Fibroblast of skin of abdomen (primary cell): ENCODE data around the gene ZNF438.
"Not testable (repeated sequence)": the region's sequence is repeated elsewhere in the genome, so short reads cannot be mapped to it uniquely, and the experiment has no call there.

ENCODE experiments used
- DNase-seq: peaks from one replicate; pipeline ENCODE4 v3.0.0-alpha.2; 2013

Gene ZNF438

GRCh38 chr10:30935078-30935477, 96.6 kb downstream of the ZNF438 start:
- peak; percentile 20 for DNase-seq

DNA sequence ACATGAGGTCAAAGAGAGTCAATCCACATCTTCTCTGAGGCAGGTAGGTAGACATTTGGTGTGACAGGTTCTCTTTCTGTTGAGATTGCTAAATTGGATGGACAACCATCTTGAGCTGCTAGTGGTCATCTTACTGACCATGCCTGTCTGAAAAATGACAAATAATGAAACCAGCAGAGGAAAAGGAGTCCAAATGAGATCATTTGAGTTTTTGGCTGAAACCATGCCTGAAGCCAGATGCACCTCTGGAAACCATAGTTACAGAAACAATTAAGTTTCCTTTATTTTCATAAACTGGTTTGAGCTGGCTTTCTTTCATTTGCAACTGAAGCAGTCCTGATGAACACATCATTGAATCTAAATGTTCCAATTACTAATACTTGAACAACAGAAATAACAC, 100.6 kb downstream of the ZNF438 start:
- DNase-seq: no peak

DNA sequence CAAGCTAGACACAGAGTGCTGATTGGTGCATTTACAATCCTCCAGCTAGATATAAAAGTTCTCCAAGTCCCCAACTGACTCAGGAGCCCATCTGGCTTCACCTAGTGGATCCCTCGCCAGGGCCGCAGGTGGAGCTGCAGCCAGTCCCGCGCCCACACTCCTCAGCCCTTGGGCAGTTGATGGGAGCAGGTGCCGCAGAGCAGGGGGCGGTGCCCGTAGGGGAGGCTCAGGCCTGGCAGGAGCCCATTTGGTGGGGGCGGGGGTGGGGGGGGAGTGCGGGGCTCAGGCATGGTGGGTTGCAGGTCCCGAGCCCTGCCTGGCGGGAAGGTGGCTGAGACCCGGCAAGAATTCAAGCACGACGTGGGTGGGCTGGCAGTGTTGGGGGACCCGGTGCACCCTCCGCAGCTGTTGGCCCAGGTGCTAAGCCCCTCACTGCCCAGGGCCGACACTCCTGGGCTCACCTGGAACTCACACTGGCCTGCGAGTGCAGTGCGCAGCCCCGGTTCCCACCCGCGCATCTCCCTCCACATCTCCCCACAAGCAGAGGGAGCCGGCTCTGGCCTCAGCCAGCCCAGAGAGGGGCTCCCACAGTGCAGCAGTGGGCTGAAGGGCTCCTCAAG, 101.7 kb downstream of the ZNF438 start:
- DNase-seq: no peak

GRCh38 chr10:30929311-30929729, 102.3 kb downstream of the ZNF438 start:
- not testable (repeated sequence) for DNase-seq

GRCh38 chr10:30928742-30929141, 102.9 kb downstream of the ZNF438 start:
- DNase-seq: no peak

DNA sequence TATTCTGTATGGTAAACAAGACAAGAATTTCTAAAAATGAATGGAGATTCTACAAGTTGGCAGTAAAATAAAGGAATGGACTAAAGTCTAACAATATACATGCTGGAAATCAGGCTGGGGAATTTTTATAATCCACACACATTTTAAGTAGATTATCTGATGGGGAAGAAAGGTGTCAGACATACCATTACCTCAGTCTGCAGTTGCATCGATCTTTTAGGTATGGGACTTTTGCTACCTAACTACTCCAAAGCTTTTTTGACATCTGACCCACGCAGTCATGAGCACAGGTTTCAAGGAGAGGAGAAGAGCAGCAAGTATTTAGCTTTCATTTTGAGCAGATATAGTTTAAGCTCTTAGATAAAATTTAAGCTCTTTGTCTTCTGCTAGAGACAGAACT, 113.0 kb downstream of the ZNF438 start:
- DNase-seq: no peak

DNA sequence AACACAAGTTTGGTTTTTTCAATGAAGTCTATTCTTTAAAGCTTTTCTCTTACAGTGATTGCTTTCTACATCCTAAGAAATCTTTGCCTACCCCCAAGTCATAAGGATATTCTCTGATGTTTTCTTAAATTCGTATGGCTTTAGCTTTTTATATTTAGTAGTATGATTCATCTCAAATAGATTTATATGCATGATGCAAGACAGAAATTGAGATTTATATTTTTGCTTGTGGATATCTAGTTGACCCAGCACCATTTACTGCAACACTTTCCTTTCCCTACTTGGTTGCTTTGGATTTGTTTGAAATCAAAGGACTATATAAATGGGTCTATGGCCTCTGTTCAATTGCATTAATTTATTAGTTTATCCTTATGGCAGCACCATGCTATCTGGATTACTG, 113.9 kb downstream of the ZNF438 start:
- no peak for DNase-seq

DNA sequence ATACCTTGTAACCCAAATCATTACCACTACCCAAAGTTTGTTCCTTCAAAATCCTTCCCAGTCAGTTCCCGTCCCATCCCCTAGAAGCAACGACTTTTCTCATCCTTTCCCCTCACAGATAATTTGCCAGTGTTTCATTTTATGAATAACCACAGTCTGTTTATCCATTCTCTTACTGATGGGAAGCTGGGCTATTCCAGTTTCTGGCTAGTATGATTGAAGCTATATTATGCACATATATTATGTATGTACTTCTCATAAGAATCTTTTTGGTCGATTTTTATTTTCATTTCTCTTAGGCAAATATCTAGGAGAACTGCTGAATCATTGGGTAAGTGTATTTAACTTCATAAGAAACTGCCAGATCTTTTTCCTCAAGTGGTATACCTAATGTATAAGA, 114.6 kb downstream of the ZNF438 start:
- no peak for DNase-seq

GRCh38 chr10:30915146-30915545, 116.5 kb downstream of the ZNF438 start:
- DNase-seq: peak; percentile 54

DNA sequence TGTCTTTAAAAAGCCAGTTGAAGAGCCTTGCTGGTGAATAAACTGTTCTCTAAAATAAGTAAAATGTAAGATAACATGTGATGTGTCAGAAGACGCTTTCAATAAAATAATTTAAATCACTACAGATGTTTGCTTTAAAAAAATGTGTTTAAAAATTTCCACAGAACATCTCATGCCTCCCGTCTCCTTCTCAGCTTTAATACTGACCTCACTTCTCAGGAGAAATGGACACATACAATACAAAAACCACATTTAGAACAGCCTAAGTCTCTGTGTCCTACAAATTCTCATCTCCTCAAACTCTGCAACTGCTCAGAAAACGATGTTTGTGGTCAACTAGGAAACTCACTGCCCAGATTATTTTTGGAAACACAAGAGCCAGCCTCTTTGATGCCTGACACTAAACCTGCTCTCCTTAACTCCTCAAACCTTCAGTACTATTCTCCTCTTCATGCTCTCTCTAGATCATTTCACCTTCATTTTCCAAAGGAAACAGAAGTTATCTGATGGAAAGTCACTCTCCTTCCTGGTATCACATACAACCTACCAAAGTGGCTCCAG, 120.3 kb downstream of the ZNF438 start:
- no peak for DNase-seq

- no peak for DNase-seq
Observed at GRCh38 chr10:30903397-30904138, 128.1 kb downstream of the ZNF438 start.

DNA sequence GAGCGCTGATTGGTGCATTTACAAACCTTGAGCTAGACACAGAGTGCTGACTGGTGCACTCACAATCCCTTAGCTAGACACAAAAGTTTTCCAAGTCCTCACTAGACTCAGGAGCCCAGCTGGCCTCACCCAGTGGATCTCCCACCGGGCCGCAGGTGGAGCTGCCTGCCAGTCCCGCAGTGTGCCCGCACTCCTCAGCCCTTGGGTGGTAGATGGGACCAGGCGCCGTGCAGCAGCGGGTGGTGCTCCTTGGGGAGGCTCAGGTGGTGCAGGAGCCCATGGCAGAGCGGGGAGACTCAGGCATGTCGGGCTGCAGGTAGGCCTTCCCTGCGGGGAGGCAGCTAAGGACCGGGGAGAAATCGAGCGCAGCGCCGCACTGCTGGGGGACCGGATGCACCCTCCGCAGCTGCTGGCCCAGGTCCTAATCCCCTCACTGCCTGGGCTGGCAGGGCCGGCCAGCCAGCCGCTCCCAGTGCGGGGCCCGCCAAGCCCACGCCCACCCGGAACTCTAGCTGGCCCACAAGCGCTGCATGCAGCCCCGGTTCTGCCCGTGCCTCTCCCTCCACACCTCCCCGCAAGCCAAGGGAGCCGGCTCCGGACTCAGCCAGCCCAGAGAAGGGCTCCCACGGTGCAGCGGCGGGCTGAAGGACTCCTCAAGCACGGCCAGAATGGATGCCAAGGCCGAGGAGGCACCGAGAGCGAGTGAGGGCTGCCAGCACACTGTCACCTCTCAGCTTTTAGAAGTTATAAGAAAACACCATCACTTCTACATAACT, 128.9 kb downstream of the ZNF438 start:
- DNase-seq: no peak

- not testable (repeated sequence) for DNase-seq
Observed at GRCh38 chr10:30901487-30901886, 130.2 kb downstream of the ZNF438 start.

GRCh38 chr10:30898964-30899363, 132.7 kb downstream of the ZNF438 start:
- DNase-seq: no peak

- no peak for DNase-seq
Observed at GRCh38 chr10:30897547-30897946, 134.1 kb downstream of the ZNF438 start.

- DNase-seq: no peak
Observed at GRCh38 chr10:30897048-30897447, 134.6 kb downstream of the ZNF438 start.

- DNase-seq: no peak
Observed at GRCh38 chr10:30894221-30894620, 137.4 kb downstream of the ZNF438 start.

- no peak for DNase-seq
Observed at GRCh38 chr10:30893208-30893607, 138.5 kb downstream of the ZNF438 start.

DNA sequence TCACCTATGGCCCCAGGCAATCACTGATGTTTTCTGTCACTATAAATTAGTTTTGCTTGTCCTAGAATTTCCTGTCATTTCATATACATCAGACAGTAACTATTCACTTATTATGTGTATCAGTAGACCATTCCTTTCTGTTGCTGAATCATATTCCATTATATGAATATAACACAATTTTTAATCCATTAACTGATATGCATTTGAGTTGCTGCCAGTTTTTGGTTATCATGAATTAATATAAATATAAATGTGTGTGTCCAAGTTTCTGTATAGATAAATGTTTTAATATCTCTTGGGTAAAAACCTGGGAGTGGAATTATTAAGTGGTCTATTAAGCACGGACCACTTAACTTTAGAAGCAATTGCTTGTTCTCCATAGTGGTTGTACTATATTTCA, 143.8 kb downstream of the ZNF438 start:
- DNase-seq: no peak

- no peak for DNase-seq
Observed at GRCh38 chr10:30885423-30885822, 146.2 kb downstream of the ZNF438 start.

DNA sequence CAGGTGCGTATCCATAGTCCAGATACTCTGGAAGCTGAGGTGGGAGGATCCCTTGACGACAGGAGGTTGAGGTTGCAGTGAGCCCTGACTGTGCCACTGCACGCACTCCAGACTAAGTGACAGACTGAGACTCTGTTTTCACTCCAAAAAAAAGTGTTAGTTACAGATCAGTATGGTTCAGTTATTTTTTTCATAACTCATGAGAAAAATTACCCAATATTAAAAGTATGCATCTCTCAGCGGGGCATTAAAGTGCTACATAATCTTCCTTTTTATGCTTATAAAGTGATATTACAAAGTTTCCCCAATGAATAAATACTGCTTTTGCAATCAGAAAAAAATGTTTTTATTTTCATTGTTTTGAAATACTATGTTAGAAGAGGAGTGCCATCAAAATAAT, 147.9 kb downstream of the ZNF438 start:
- DNase-seq: no peak

GRCh38 chr10:30883116-30883515, 148.5 kb downstream of the ZNF438 start:
- DNase-seq: no peak

DNA sequence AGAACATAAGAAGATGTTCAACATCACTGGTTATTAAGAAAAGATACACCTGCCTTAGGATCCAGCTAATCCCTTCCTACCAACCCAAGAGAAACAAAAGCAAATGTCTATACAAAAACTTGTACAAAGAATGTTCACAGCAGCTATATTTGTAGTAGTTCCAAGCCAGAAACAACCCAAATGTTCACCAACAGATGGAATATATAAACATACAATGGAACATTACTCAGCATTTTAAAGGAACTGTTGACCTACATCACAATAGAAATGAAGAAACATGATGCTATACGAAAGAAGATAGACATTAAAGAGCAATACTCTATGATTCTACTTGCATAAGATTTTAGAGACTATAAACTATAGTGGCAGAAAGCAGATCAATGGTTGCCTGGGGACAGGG, 149.4 kb downstream of the ZNF438 start:
- no peak for DNase-seq
